MM.1S (cell line): ENCODE measurements around the gene NCAM2.

ENCODE experiments used
- CTCF ChIP-seq: fragments of 300-600 bp; sonication (generic); IDR thresholded peaks from 2 replicates; pipeline ENCODE4 v1.5.1; 2016; ENCODE audit warnings: antibody characterized with exemption, low read length, mixed read lengths
- EZH2 ChIP-seq: fragments of 300-600 bp; sonication (generic); optimal IDR thresholded peaks from 2 replicates; pipeline ENCODE3; 2017; ENCODE audit warnings: low read depth, mild to moderate bottlenecking, antibody characterized with exemption, low read length, mixed read lengths
- EZH2phosphoT487 ChIP-seq: fragments of 300-600 bp; sonication (generic); IDR thresholded peaks from 2 replicates; pipeline ENCODE4 v1.6.1; 2018; ENCODE audit warnings: antibody characterized with exemption, low read length

- TF ChIP-seq EZH2 (no peak), CTCF (no peak), EZH2phosphoT487 (no peak)
These were observed 468.5 kb downstream of the NCAM2 start for GRCh38 chr21:21466752-21467151.
